Neural crest cell (in vitro differentiated cells): ENCODE measurements around the gene ZNF618. TPM values are rescaled to one million over a fixed set of nuclear protein-coding genes. Genes with fewer than 3 reads are reported as not detected.

Experiments used
- DNase-seq: peaks from one replicate; pipeline ENCODE4 v3.0.0; 2021; ENCODE audit warnings: low read depth, mixed read lengths, low spot score
- H3K27ac Mint-ChIP-seq: one replicate; pipeline ENCODE4 v1.8.0; 2021; ENCODE audit warnings: mild to moderate bottlenecking, mixed read lengths; ENCODE audit not compliant: unreplicated experiment
- H3K27me3 Mint-ChIP-seq: 2 replicates; pipeline ENCODE4 v1.8.0; 2021; ENCODE audit warnings: low read depth, mild to moderate bottlenecking, mixed read lengths
- H3K36me3 Mint-ChIP-seq: 2 replicates; pipeline ENCODE4 v1.8.0; 2021; ENCODE audit warnings: low read depth, mild to moderate bottlenecking, mixed read lengths
- H3K4me1 Mint-ChIP-seq: 2 replicates; pipeline ENCODE4 v1.8.0; 2021; ENCODE audit warnings: mixed read lengths
- H3K4me3 Mint-ChIP-seq: one replicate; pipeline ENCODE4 v1.8.0; 2021; ENCODE audit warnings: mild to moderate bottlenecking, mixed read lengths
- H3K9me3 Mint-ChIP-seq: 2 replicates; pipeline ENCODE4 v1.8.0; 2021; ENCODE audit warnings: mixed read lengths
- total RNA-seq: library from RNA; stranded (reverse); gene quantifications from 2 replicates; pipeline ENCODE4 v1.2.1, GENCODE V29; 2021
- TF ChIP-seq, protein P1 (sequence below): fragments of 200-600 bp; sonication (generic); conservative IDR thresholded peaks from 2 replicates; pipeline ENCODE4 v1.5.0; 2021; ENCODE audit warnings: antibody characterized with exemption, mild to moderate bottlenecking

ZNF618 gene
- total RNA-seq, 1 donor from 2014 or later: 60.8 TPM

DNA sequence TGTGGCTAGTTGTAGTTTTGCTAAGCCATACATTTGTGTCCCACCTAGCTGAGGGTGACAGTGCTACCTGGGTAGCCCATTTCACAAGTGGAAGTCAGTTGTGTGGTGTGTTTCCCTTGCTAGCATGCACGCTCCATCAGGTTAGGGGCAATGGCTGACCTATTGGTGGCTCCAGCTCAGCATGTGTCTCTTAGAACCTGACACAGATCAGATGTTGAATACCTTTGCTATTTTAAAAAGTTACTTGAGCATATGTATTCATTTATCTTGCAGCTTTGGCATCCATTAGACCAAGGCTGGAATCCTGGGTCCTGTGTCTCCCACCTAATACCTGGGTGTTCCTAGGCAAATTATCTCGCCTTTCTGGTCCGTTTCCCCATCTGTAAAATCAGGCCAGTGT is 44.8 kb downstream of the ZNF618 start:
- TF ChIP-seq, protein P1, sequence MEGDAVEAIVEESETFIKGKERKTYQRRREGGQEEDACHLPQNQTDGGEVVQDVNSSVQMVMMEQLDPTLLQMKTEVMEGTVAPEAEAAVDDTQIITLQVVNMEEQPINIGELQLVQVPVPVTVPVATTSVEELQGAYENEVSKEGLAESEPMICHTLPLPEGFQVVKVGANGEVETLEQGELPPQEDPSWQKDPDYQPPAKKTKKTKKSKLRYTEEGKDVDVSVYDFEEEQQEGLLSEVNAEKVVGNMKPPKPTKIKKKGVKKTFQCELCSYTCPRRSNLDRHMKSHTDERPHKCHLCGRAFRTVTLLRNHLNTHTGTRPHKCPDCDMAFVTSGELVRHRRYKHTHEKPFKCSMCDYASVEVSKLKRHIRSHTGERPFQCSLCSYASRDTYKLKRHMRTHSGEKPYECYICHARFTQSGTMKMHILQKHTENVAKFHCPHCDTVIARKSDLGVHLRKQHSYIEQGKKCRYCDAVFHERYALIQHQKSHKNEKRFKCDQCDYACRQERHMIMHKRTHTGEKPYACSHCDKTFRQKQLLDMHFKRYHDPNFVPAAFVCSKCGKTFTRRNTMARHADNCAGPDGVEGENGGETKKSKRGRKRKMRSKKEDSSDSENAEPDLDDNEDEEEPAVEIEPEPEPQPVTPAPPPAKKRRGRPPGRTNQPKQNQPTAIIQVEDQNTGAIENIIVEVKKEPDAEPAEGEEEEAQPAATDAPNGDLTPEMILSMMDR: no peak
- Mint-ChIP-seq H3K36me3 (peaks cover 40% of the 10 kb centered on the region), H3K9me3 (peaks cover 18% of the 10 kb centered on the region), H3K4me1 (peaks cover 18% of the 10 kb centered on the region), H3K27ac (no peak overlapping the region), H3K27me3 (no peaks in the 10 kb centered on the region), H3K4me3 (no peak overlapping the region)
- DNase-seq: no peak

DNA sequence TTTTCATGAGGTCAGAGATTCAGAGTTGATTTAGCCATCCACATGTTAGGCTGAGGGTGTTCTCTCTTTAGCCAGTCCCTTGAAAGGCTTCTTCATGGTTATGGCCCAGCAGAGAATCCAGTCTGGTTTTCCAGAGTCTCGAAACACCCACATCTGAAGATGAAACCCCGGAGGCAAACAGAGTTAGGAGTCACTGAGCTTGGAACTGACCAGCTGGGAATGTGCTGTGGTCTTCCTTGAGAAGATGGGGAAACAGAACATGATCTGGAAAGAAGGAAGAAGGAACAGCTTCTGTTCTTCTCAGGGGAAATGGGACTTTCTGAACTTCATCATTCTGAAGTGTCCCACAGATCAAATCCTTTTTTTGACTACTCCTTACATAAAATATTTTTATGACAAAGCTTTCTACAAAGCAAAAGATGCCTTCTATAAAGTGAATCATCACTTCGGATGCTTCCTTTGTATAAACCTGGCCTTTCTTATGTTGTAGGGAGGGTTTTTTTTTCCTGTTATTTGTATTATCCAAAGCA is 45.4 kb downstream of the ZNF618 start:
- peaks cover 18% of the 10 kb centered on the region for H3K4me1 Mint-ChIP-seq
- H3K27me3 Mint-ChIP-seq: no peaks in the 10 kb centered on the region
- H3K36me3 Mint-ChIP-seq: peaks cover 42% of the 10 kb centered on the region
- DNase-seq: no peak
- no peak overlapping the region for H3K4me3 Mint-ChIP-seq
- H3K27ac Mint-ChIP-seq: no peak overlapping the region
- TF ChIP-seq, protein P1: no peak
- H3K9me3 Mint-ChIP-seq: peaks cover 19% of the 10 kb centered on the region

DNA sequence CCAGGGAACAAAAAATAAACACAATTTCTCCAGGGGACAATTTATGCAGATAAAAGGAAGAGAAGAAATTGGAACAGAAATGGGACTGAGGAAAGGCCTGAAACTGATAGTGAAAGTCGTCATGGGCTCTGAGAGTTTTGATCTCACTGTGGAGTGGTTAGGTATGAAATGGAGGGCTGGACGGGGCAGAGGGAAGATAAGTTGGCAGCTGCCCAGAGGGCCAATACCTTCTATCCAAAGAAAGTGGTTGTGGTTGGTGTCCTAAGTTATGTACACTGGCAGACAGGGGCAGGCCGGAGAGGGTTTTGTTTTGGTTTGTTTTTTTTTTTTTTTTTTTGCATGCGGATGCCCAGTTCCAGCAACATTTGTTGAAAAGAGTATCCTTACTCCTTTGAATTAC is 46.1 kb downstream of the ZNF618 start:
- Mint-ChIP-seq H3K4me3 (no peak overlapping the region), H3K27ac (no peak overlapping the region), H3K9me3 (peaks cover 19% of the 10 kb centered on the region), H3K27me3 (no peaks in the 10 kb centered on the region), H3K36me3 (peaks cover 47% of the 10 kb centered on the region), H3K4me1 (peaks cover 18% of the 10 kb centered on the region)
- no peak for DNase-seq
- TF ChIP-seq, protein P1: no peak

DNA sequence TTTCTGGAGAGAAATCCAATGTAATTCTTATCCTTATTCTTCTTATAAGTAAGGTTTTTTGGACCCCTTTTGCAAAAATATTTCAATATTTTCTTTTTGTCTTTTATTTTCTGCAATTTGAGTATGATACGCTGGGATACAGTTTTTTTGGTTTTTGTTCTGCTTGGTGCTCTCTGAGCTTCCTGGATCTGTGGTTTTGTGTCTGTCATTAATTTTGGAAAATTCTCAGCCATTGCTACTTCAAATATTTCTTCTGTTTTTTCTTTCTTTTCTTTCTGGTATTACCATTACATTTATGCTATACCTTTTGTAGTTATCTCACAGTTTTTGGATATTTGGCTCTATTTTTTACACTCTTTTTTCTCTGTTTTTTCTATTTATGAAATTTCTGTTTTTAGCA is 50.1 kb downstream of the ZNF618 start:
- H3K36me3 Mint-ChIP-seq: peaks cover 62% of the 10 kb centered on the region

DNA sequence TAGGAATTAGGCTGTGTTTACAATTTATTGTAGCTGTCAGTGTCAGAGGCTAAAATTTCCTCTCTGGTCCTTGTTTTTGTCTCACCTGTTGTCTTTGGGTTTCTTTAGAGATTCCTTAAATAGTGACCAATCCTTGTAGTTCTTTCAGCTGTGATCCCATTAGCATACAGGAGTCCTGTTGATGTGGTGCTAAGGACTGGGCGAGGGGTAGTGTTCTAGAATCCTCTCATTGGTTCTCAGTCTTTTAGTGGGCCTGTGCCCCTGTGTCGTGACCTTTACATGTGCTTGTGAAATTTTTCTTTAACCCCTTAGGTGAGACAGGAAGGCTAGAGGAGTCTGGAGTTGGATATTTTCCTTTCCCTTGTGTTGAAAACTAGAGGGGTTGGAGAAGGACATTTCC is 51.2 kb downstream of the ZNF618 start:
- H3K4me3 Mint-ChIP-seq: no peak overlapping the region
- H3K9me3 Mint-ChIP-seq: peaks cover 22% of the 10 kb centered on the region

More for the DNA sequence above, 50.1 kb downstream of the ZNF618 start:
- H3K27ac Mint-ChIP-seq: no peak overlapping the region
- TF ChIP-seq, protein P1: no peak
- H3K4me1 Mint-ChIP-seq: no peaks in the 10 kb centered on the region
- no peak overlapping the region for H3K4me3 Mint-ChIP-seq
- peaks cover 25% of the 10 kb centered on the region for H3K9me3 Mint-ChIP-seq
- no peak for DNase-seq
- no peaks in the 10 kb centered on the region for H3K27me3 Mint-ChIP-seq

More for the DNA sequence above, 51.2 kb downstream of the ZNF618 start:
- Mint-ChIP-seq H3K36me3 (peaks cover 53% of the 10 kb centered on the region), H3K27me3 (no peaks in the 10 kb centered on the region), H3K27ac (no peak overlapping the region), H3K4me1 (no peaks in the 10 kb centered on the region)
- DNase-seq: no peak
- TF ChIP-seq, protein P1: no peak
